Measurements from ENCODE around the gene DNAJC11.

- TF ChIP-seq, protein P1, sequence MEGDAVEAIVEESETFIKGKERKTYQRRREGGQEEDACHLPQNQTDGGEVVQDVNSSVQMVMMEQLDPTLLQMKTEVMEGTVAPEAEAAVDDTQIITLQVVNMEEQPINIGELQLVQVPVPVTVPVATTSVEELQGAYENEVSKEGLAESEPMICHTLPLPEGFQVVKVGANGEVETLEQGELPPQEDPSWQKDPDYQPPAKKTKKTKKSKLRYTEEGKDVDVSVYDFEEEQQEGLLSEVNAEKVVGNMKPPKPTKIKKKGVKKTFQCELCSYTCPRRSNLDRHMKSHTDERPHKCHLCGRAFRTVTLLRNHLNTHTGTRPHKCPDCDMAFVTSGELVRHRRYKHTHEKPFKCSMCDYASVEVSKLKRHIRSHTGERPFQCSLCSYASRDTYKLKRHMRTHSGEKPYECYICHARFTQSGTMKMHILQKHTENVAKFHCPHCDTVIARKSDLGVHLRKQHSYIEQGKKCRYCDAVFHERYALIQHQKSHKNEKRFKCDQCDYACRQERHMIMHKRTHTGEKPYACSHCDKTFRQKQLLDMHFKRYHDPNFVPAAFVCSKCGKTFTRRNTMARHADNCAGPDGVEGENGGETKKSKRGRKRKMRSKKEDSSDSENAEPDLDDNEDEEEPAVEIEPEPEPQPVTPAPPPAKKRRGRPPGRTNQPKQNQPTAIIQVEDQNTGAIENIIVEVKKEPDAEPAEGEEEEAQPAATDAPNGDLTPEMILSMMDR (IDR thresholded peaks at IDR 0.05) = no peak
- TF ChIP-seq POLR2A (IDR thresholded peaks at IDR 0.05) = no peak
Measured at GRCh38 chr1:6614019-6614928, 87.3 kb downstream of the DNAJC11 start.
